HL-60/S4 treated with phorbol 12-myristate 13-acetate at 8.2 ng/mL for 4 days and 3 days (cell line): ENCODE results near the gene MCTP2.
"Not testable (repeated sequence)": the region's sequence is repeated elsewhere in the genome, so short reads cannot be mapped to it uniquely, and the experiment has no call there.

Source experiments
- in situ Hi-C: fragments of 300-500 bp; cut with MboI; formaldehyde crosslinking; loops from 2 replicates; pipeline ENCODE4 v1.15.0; 2022; ENCODE audit warnings: low sequenced_read_pairs

MCTP2 gene

GRCh38 chr15:94235646-94236045 is 4.3 kb downstream of the MCTP2 start:
- in situ Hi-C loops: no loop called here

GRCh38 chr15:94236608-94237007 is 5.2 kb downstream of the MCTP2 start:
- in situ Hi-C loops: no loop called here

GRCh38 chr15:94237903-94238302 is 6.5 kb downstream of the MCTP2 start:
- in situ Hi-C loops: no loop called here

- in situ Hi-C loops: no loop called here
Observed at GRCh38 chr15:94238539-94239118, 7.3 kb downstream of the MCTP2 start.

GRCh38 chr15:94239474-94239873 is 8.1 kb downstream of the MCTP2 start:
- in situ Hi-C loops: no loop called here

- in situ Hi-C loops: no loop called here
Observed at GRCh38 chr15:94240480-94240879, 9.1 kb downstream of the MCTP2 start.

GRCh38 chr15:94242257-94242656 is 10.9 kb downstream of the MCTP2 start:
- in situ Hi-C loops: no loop called here

- in situ Hi-C loops: not testable (repeated sequence)
Observed at GRCh38 chr15:94243003-94243402, 11.6 kb downstream of the MCTP2 start.

- in situ Hi-C loops: no loop called here
Observed at GRCh38 chr15:94243418-94243817, 12.1 kb downstream of the MCTP2 start.

GRCh38 chr15:94246016-94246415 is 14.7 kb downstream of the MCTP2 start:
- in situ Hi-C loops: no loop called here

GRCh38 chr15:94247789-94248638 is 16.7 kb downstream of the MCTP2 start:
- in situ Hi-C loops: no loop called here

GRCh38 chr15:94250801-94251200 is 19.4 kb downstream of the MCTP2 start:
- in situ Hi-C loops: no loop called here

GRCh38 chr15:94252223-94252766 is 20.9 kb downstream of the MCTP2 start:
- in situ Hi-C loops: no loop called here

- in situ Hi-C loops: no loop called here
Observed at GRCh38 chr15:94252906-94253491, 21.6 kb downstream of the MCTP2 start.

- in situ Hi-C loops: no loop called here
Observed at GRCh38 chr15:94253742-94254141, 22.4 kb downstream of the MCTP2 start.

- in situ Hi-C loops: no loop called here
Observed at GRCh38 chr15:94255540-94255939, 24.2 kb downstream of the MCTP2 start.

GRCh38 chr15:94256511-94256910 is 25.1 kb downstream of the MCTP2 start:
- in situ Hi-C loops: no loop called here

- in situ Hi-C loops: not testable (repeated sequence)
Observed at GRCh38 chr15:94257776-94258175, 26.4 kb downstream of the MCTP2 start.

- in situ Hi-C loops: no loop called here
Observed at GRCh38 chr15:94258246-94258645, 26.9 kb downstream of the MCTP2 start.

GRCh38 chr15:94259121-94259751 is 27.9 kb downstream of the MCTP2 start:
- in situ Hi-C loops: no loop called here

- in situ Hi-C loops: no loop called here
Observed at GRCh38 chr15:94259863-94260262, 28.5 kb downstream of the MCTP2 start.
